B cell (primary cell): ENCODE results near the gene KRT35. TPM values are rescaled to one million over a fixed set of nuclear protein-coding genes. Genes with fewer than 3 reads are reported as not detected.

Experiments
- polyA plus RNA-seq: library from polyadenylated mRNA; depleted of rRNA; stranded (reverse); fragments of >200 nt; gene quantifications from 2 replicates; pipeline ENCODE4 v1.2.3, GENCODE V29; 2012
- small RNA-seq: library from RNA; depleted of rRNA; stranded (forward); fragments of <200 nt; gene quantifications from one replicate; pipeline ENCODE3, GENCODE V24; 2012; ENCODE audit warnings: low replicate concordance, low read depth; ENCODE audit not compliant: insufficient read length
- total RNA-seq, 2 donors: library from RNA; stranded (reverse); fragments of 120-200 nt in 1 of 2; gene quantifications; 1 replicate in 1 of 2; 2 replicates in 1 of 2; pipeline versions ENCODE4 v1.2.3 to v1.2.4, GENCODE V29; 2013 to 2022

Gene KRT35
- total and polyA plus RNA-seq, 2 donors (not counting 1 experiment from before 2014, with no cell fraction given) = not detected

Small RNA genes lying within 50 kb of the gene (small RNA-seq; reads per million reads assigned to genes)
- 1.1 reads per million for gene RNU2-32P

Other genes with a start within 250 kb of the KRT35 start
- gene KRTAP9-3, start 248.7 kb downstream of the KRT35 start, total RNA-seq = not detected in 2 replicates
- not detected in 2 replicates for gene KRTAP9-3, start 248.7 kb downstream of the KRT35 start, polyA plus RNA-seq
- gene KRTAP9-8, start 243.2 kb downstream of the KRT35 start, total RNA-seq = not detected in 2 replicates
- gene KRTAP9-8, start 243.2 kb downstream of the KRT35 start, polyA plus RNA-seq = not detected in 2 replicates
- gene KRTAP9-4, start 231.5 kb downstream of the KRT35 start, total RNA-seq = not detected in 2 replicates
- not detected in 2 replicates for gene KRTAP9-4, start 231.5 kb downstream of the KRT35 start, polyA plus RNA-seq
- gene KRTAP9-9, start 225.8 kb downstream of the KRT35 start, total RNA-seq = not detected in 2 replicates
- gene KRTAP9-9, start 225.8 kb downstream of the KRT35 start, polyA plus RNA-seq = not detected in 2 replicates
- gene KRTAP9-6, start 215.8 kb downstream of the KRT35 start, total RNA-seq = not detected in 2 replicates
- not detected in 2 replicates for gene KRTAP9-6, start 215.8 kb downstream of the KRT35 start, polyA plus RNA-seq
- not detected in 2 replicates for gene KRTAP9-7, start 205.5 kb downstream of the KRT35 start, total RNA-seq
- gene KRTAP9-7, start 205.5 kb downstream of the KRT35 start, polyA plus RNA-seq = not detected in 2 replicates
- not detected in 2 replicates for gene KRTAP29-1, start 178.3 kb downstream of the KRT35 start, total RNA-seq
- gene KRTAP29-1, start 178.3 kb downstream of the KRT35 start, polyA plus RNA-seq = 0.43 TPM in 1 of 2 replicates, not detected in the other
- gene KRTAP16-1, start 171.8 kb downstream of the KRT35 start, total RNA-seq = not detected in 2 replicates
- gene KRTAP16-1, start 171.8 kb downstream of the KRT35 start, polyA plus RNA-seq = 0.16 and 0.20 TPM in 2 replicates
- not detected in 2 replicates for gene KRTAP17-1, start 165.4 kb downstream of the KRT35 start, total RNA-seq
- gene KRTAP17-1, start 165.4 kb downstream of the KRT35 start, polyA plus RNA-seq = not detected in 2 replicates
- gene KRT33A, start 130.3 kb downstream of the KRT35 start, total RNA-seq = not detected in 2 replicates
- not detected in 2 replicates for gene KRT33A, start 130.3 kb downstream of the KRT35 start, polyA plus RNA-seq
- not detected in 2 replicates for gene KRT33B, start 111.3 kb downstream of the KRT35 start, total RNA-seq
- not detected in 2 replicates for gene KRT33B, start 111.3 kb downstream of the KRT35 start, polyA plus RNA-seq
- gene KRT34, start 98.8 kb downstream of the KRT35 start, total RNA-seq = not detected in 2 replicates
- not detected in 2 replicates for gene KRT34, start 98.8 kb downstream of the KRT35 start, polyA plus RNA-seq
- not detected in 2 replicates for gene KRT31, start 83.5 kb downstream of the KRT35 start, total RNA-seq
- not detected in 2 replicates for gene KRT31, start 83.5 kb downstream of the KRT35 start, polyA plus RNA-seq
- gene KRT37, start 56.6 kb downstream of the KRT35 start, total RNA-seq = not detected in 2 replicates
- gene KRT37, start 56.6 kb downstream of the KRT35 start, polyA plus RNA-seq = not detected in 2 replicates
- not detected in 2 replicates for gene KRT38, start 40.2 kb downstream of the KRT35 start, total RNA-seq
- gene KRT38, start 40.2 kb downstream of the KRT35 start, polyA plus RNA-seq = not detected in 2 replicates
- not detected in 2 replicates for gene KRT32, start 13.8 kb downstream of the KRT35 start, total RNA-seq
- not detected in 2 replicates for gene KRT32, start 13.8 kb downstream of the KRT35 start, polyA plus RNA-seq
- not detected in 2 replicates for gene KRT36, start 8.8 kb upstream of the KRT35 start, total RNA-seq
- not detected in 2 replicates for gene KRT36, start 8.8 kb upstream of the KRT35 start, polyA plus RNA-seq
- gene KRT13, start 24.5 kb upstream of the KRT35 start, total RNA-seq = not detected in 2 replicates
- gene KRT13, start 24.5 kb upstream of the KRT35 start, polyA plus RNA-seq = not detected in 2 replicates
- gene KRT15, start 37.7 kb upstream of the KRT35 start, total RNA-seq = not detected in 2 replicates
- gene KRT15, start 37.7 kb upstream of the KRT35 start, polyA plus RNA-seq = not detected in 2 replicates
- gene KRT19, start 47.2 kb upstream of the KRT35 start, total RNA-seq = not detected in 2 replicates
- gene KRT19, start 47.2 kb upstream of the KRT35 start, polyA plus RNA-seq = not detected in 2 replicates
- gene KRT9, start 90.9 kb upstream of the KRT35 start, total RNA-seq = not detected in 2 replicates
- gene KRT9, start 90.9 kb upstream of the KRT35 start, polyA plus RNA-seq = not detected in 2 replicates
- gene KRT14, start 105.7 kb upstream of the KRT35 start, total RNA-seq = not detected in 2 replicates
- gene KRT14, start 105.7 kb upstream of the KRT35 start, polyA plus RNA-seq = not detected in 2 replicates
- gene KRT16, start 131.6 kb upstream of the KRT35 start, total RNA-seq = not detected in 2 replicates
- not detected in 2 replicates for gene KRT16, start 131.6 kb upstream of the KRT35 start, polyA plus RNA-seq
- gene KRT17, start 143.4 kb upstream of the KRT35 start, total RNA-seq = not detected in 2 replicates
- gene KRT17, start 143.4 kb upstream of the KRT35 start, polyA plus RNA-seq = not detected in 2 replicates
- 753 and 773 TPM in 2 replicates for gene EIF1, start 207.7 kb upstream of the KRT35 start, total RNA-seq
- 2,045 and 2,985 TPM in 2 replicates for gene EIF1, start 207.7 kb upstream of the KRT35 start, polyA plus RNA-seq
- not detected in 2 replicates for gene GAST, start 231.2 kb upstream of the KRT35 start, total RNA-seq
- gene GAST, start 231.2 kb upstream of the KRT35 start, polyA plus RNA-seq = not detected in 2 replicates